Adipocyte (in vitro differentiated cells): ENCODE results near the gene ERF.

ENCODE experiments used
- DNase-seq: peaks from one replicate; pipeline ENCODE4 v3.0.0-alpha.2; 2015; ENCODE audit warnings: low read depth
- H3K27me3 ChIP-seq: replicated peaks from 2 replicates; pipeline ENCODE4 v1.7.0; 2013; ENCODE audit warnings: mild to moderate bottlenecking, low read length, moderate library complexity; ENCODE audit not compliant: control insufficient read depth, insufficient read depth
- H3K36me3 ChIP-seq: 2 replicates; pipeline ENCODE4 v1.7.0; 2013; ENCODE audit warnings: low read length, mild to moderate bottlenecking, moderate library complexity; ENCODE audit not compliant: control insufficient read depth, insufficient read depth, severe bottlenecking
- H3K4me1 ChIP-seq: 2 replicates; pipeline ENCODE4 v1.7.0; 2013; ENCODE audit warnings: mild to moderate bottlenecking, low read length, moderate library complexity; ENCODE audit not compliant: control insufficient read depth, insufficient read depth
- H3K4me3 ChIP-seq: 2 replicates; pipeline ENCODE4 v1.7.0; 2013; ENCODE audit warnings: mild to moderate bottlenecking, low read length, moderate library complexity
- H3K9ac ChIP-seq: 2 replicates; pipeline ENCODE4 v1.7.0; 2013; ENCODE audit warnings: mild to moderate bottlenecking, low read length, moderate library complexity
- H3K9me3 ChIP-seq: 2 replicates; pipeline ENCODE4 v1.7.0; 2013; ENCODE audit warnings: mild to moderate bottlenecking, low read length, moderate library complexity; ENCODE audit not compliant: control insufficient read depth

The ERF gene

GRCh38 chr19:42292042-42292960 lies 37.4 kb upstream of the ERF start:
- peaks cover 81% of the 10 kb centered on the region for H3K36me3 ChIP-seq
- no peaks in the 10 kb centered on the region for H3K9me3 ChIP-seq
- H3K4me3 ChIP-seq: no peak overlapping the region
- H3K9ac ChIP-seq: no peak overlapping the region
- no peaks in the 10 kb centered on the region for H3K27me3 ChIP-seq
- DNase-seq: no peak
- no peaks in the 10 kb centered on the region for H3K4me1 ChIP-seq

GRCh38 chr19:42291435-42291810 lies 36.5 kb upstream of the ERF start:
- Histone ChIP-seq H3K9ac (no peak overlapping the region), H3K9me3 (no peaks in the 10 kb centered on the region), H3K4me3 (no peak overlapping the region), H3K27me3 (no peaks in the 10 kb centered on the region), H3K36me3 (peaks cover 86% of the 10 kb centered on the region), H3K4me1 (no peaks in the 10 kb centered on the region)
- DNase-seq: no peak

GRCh38 chr19:42290523-42291434 lies 35.9 kb upstream of the ERF start:
- Histone ChIP-seq H3K27me3 (no peaks in the 10 kb centered on the region), H3K36me3 (peaks cover 86% of the 10 kb centered on the region)
- peak; percentile 32 for DNase-seq

GRCh38 chr19:42290136-42290522 lies 35.2 kb upstream of the ERF start:
- Histone ChIP-seq H3K27me3 (no peaks in the 10 kb centered on the region), H3K36me3 (peaks cover 79% of the 10 kb centered on the region), H3K4me1 (peaks cover 12% of the 10 kb centered on the region), H3K9me3 (no peaks in the 10 kb centered on the region), H3K9ac (no peak overlapping the region), H3K4me3 (no peak overlapping the region)
- DNase-seq: no peak

More at GRCh38 chr19:42290523-42291434, 35.9 kb upstream of the ERF start:
- Histone ChIP-seq H3K9me3 (no peaks in the 10 kb centered on the region), H3K4me1 (peaks cover 6% of the 10 kb centered on the region), H3K9ac (no peak overlapping the region), H3K4me3 (no peak overlapping the region)

GRCh38 chr19:42289556-42290041 lies 34.7 kb upstream of the ERF start:
- Histone ChIP-seq H3K36me3 (peaks cover 77% of the 10 kb centered on the region), H3K4me1 (peaks cover 17% of the 10 kb centered on the region), H3K27me3 (no peaks in the 10 kb centered on the region), H3K9me3 (no peaks in the 10 kb centered on the region), H3K4me3 (no peak overlapping the region), H3K9ac (peak overlapping the region; percentile 29)
- DNase-seq: no peak

- H3K9me3 ChIP-seq: no peaks in the 10 kb centered on the region
- H3K27me3 ChIP-seq: no peaks in the 10 kb centered on the region
- no peak for DNase-seq
- H3K4me1 ChIP-seq: peaks cover 18% of the 10 kb centered on the region
- no peak overlapping the region for H3K4me3 ChIP-seq
- peak overlapping the region; percentile 29 for H3K9ac ChIP-seq
- peaks cover 71% of the 10 kb centered on the region for H3K36me3 ChIP-seq
Observed at GRCh38 chr19:42288881-42289555, 34.1 kb upstream of the ERF start.

GRCh38 chr19:42288387-42288786 lies 33.5 kb upstream of the ERF start:
- Histone ChIP-seq H3K36me3 (peaks cover 66% of the 10 kb centered on the region), H3K9me3 (no peaks in the 10 kb centered on the region), H3K4me1 (peaks cover 19% of the 10 kb centered on the region), H3K9ac (no peak overlapping the region), H3K4me3 (no peak overlapping the region), H3K27me3 (no peaks in the 10 kb centered on the region)
- no peak for DNase-seq

GRCh38 chr19:42287827-42288107 lies 32.8 kb upstream of the ERF start:
- Histone ChIP-seq H3K4me3 (no peak overlapping the region), H3K9me3 (no peaks in the 10 kb centered on the region), H3K9ac (no peak overlapping the region), H3K36me3 (peaks cover 60% of the 10 kb centered on the region), H3K27me3 (no peaks in the 10 kb centered on the region), H3K4me1 (peaks cover 25% of the 10 kb centered on the region)
- no peak for DNase-seq

GRCh38 chr19:42287017-42287826 lies 32.3 kb upstream of the ERF start:
- no peaks in the 10 kb centered on the region for H3K9me3 ChIP-seq
- H3K36me3 ChIP-seq: peaks cover 55% of the 10 kb centered on the region
- no peak overlapping the region for H3K4me3 ChIP-seq
- H3K27me3 ChIP-seq: no peaks in the 10 kb centered on the region
- no peak overlapping the region for H3K9ac ChIP-seq
- no peak for DNase-seq
- H3K4me1 ChIP-seq: peaks cover 29% of the 10 kb centered on the region

GRCh38 chr19:42286349-42287016 lies 31.6 kb upstream of the ERF start:
- Histone ChIP-seq H3K27me3 (no peaks in the 10 kb centered on the region), H3K4me1 (peaks cover 37% of the 10 kb centered on the region), H3K4me3 (peak overlapping the region; percentile 80), H3K9me3 (no peaks in the 10 kb centered on the region), H3K36me3 (peaks cover 47% of the 10 kb centered on the region), H3K9ac (peak overlapping the region; percentile 87)
- peak; percentile 32 for DNase-seq
